ENCODE results near the gene MAPT.

Gene MAPT

DNA sequence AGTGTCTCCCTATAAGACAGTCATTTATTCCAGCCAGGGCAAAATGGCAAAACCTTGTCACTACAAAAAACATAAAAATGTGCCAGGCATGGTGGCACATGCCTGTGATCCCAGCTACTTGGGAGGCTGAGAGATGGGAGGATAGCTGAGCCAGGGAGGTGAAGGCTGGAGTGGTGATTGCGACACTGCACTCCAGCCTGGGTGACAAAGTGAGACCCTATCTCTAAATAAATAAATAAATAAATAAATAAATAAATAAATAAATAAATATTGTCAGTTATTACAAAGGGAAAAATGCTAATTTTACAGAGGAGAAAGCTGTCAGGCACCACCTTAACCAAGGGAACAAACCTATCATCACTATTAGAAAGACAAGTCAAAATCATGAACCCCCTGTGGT, 180.2 kb downstream of the MAPT start:
- DNase-seq, result no peak

Data from NCI-H82 (cell line).